HUDEP-2 (cell line): Measurements from ENCODE around the gene NVL.

ENCODE experiments used
- DNase-seq, 76 experiments: peaks; one replicate each; lab custom pipeline; 2025; ENCODE audit not compliant: unreplicated experiment in 76 of 76; lab: John Stamatoyannopoulos, UW

NVL gene

GRCh38 chr1:224289396-224289795 is 40.6 kb downstream of the NVL start:
- DNase-seq, result no peak

- DNase-seq, result no peak
These were observed 42.3 kb downstream of the NVL start for GRCh38 chr1:224287714-224288113.

- DNase-seq, result no peak
These were observed 47.8 kb downstream of the NVL start for GRCh38 chr1:224282140-224282539.

- no peak for DNase-seq
These were observed 53.0 kb downstream of the NVL start for GRCh38 chr1:224276771-224277487.

GRCh38 chr1:224274970-224275626 is 54.9 kb downstream of the NVL start:
- no peak for DNase-seq

- no peak for DNase-seq
These were observed 56.3 kb downstream of the NVL start for GRCh38 chr1:224273641-224274040.

DNA sequence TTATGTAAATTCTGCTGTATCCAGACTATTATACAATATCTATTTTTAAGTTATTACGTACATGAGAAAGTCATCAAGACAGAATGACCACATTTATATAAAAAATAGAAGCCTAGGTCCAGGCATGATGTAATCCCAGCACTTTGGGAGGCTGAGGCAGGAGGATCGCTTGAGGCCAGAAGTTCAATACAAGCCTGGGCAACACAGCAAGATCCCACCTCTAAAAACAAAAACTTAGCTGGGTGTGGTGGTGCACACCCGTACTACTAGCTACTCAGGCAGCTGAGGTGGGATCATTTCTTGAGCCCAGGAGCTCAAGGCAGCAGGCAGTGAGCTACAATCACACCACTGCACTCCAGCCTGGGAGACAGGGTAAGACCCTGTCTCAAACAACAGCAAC is 58.9 kb downstream of the NVL start:
- no peak for DNase-seq

DNA sequence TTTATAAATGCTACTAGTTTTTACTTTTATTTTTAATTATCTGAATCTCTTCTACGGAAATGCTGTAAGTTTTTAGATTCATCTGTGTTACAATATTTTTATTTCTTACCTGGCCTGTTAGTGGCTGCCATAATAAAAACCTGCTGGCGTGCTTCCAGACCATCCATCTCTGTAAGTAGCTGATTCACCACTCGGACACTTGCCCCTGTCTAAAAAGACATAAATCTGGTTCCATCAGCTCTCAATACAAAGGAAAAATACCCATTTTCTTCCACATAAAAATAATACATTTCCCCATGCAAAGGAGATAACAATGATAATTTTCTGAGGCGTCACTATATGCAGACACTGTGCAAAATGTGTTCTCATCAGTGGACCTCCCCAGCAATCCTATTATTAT is 62.0 kb downstream of the NVL start:
- no peak for DNase-seq

GRCh38 chr1:224266915-224267856 is 62.8 kb downstream of the NVL start:
- no peak for DNase-seq

DNA sequence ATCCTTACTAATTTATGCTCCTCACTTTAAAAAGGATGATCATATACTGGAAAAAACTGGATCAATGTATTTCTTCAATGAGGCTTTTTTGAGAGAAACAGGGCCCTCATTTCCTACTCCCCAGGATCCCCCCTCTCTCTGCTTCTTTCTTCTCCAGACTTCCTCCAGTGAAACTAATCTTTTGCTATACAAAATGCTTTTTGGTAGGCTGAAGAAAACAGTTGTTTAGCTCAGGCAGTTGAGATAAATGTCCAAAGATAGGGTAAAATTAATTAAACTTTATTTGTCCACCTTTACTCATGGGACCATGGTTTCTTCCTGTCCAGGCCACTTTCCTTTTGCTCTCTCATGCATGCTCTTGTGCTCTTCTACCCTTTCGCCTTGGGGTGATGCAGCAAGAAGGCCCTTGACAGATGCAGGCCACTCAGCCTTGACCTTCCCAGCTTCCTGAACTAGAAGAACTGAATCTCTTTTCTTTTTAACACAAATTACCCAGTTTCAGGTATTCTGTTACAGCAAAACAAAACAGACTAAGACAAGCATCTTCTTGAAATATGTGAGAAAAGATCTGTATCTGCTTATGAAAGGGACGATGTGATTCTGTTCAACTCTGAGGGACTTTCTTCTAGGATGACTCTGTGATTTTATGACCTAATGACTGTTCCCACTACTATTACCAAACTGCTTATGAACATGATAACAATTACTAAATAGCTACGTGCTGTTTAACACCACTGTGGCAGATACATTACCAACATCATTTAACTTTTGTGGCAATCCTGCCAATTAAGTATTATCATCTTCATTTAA is 63.7 kb downstream of the NVL start:
- no peak for DNase-seq

DNA sequence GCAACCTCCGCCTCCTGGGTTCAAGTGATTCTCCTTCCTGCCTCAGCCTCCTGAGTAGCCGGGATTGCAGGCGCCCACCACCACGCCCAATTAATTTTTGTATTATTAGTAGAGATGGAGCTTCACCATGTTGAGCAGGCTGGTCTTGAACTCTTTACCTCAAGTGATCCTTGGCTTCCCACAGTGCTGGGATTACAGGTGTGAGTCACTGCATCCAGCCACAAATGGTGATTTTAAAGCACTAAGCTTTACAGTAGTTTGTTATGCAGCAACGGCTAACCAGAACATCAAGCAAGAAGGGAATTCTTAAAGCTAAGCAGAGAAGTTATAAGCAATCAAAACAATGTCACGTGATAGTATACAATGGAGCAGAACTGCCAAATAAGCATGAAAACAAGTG is 65.7 kb downstream of the NVL start:
- no peak for DNase-seq

DNA sequence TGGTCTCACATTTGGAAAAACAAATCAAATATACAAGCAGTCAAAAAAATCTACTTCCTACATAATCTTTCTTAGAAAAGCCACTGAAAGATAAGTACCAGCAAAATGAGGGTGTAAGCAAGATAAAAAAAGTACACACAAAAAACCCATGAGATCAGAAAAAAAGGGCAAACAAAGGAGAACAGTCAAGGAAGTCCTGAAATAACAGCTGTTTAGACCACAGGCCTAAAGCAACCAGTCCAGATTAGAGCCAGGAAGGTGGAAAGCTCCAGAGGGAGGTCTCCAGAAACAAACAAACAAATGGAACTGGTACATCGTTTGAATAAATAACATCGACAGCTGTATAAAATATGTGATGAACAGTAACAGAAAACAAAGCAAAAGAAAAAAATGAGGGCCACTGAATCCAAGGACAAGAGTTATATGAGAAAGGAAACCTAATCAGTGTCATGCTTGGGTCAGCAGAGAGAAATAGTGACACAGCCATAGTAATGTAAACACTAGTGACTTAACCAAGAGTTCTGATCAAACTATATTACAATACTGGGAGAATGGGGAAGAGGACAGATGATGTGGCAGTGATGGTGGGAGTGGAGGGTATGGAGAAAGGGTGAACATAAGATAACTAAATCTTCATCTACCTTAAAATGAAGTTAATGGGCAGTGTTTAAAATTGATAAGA is 67.5 kb downstream of the NVL start:
- DNase-seq, result peak in 7 of 76 experiments; percentile 4 to 22 (median 10)

- no peak for DNase-seq
These were observed 70.0 kb downstream of the NVL start for GRCh38 chr1:224259986-224260385.

DNA sequence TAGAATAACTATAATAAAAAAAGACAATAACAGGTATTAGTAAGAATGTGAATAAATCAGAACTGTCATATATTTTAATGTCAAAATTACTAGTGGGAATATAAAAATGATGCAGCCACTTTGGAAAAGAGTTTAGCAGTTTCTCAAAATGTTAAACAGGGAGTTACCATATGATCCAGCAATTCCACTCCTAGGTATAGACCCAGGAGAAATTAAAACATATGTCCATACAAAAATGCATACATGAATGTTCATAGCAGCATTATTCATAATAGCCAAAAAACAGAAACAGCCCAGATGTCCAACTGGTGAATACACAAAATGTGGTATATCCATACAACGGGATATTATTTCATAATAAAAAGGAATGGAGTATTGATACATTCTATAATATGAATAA is 71.6 kb downstream of the NVL start:
- DNase-seq, result no peak

GRCh38 chr1:224256640-224257039 is 73.3 kb downstream of the NVL start:
- no peak for DNase-seq

GRCh38 chr1:224253721-224254120 is 76.3 kb downstream of the NVL start:
- DNase-seq, result no peak

DNA sequence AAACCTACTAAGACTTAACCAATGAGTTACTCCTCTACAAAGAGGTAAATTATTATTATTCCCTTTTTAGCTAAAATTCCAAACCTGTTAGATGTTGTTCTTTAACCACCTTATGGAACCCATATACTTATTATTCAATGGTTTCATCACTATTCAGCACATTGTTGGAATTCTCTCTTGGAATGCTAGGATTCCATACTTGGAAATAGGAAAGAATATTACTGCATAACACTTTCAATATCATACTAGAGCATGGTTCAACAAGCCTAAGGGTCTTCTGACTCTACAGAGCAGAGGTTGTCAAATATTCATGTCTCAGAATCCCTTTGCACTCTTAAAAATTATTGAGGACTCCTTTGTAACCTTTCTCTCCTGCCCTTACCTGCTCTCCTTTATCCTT is 77.5 kb downstream of the NVL start:
- DNase-seq, result no peak

GRCh38 chr1:224251741-224252146 is 78.2 kb downstream of the NVL start:
- no peak for DNase-seq

DNA sequence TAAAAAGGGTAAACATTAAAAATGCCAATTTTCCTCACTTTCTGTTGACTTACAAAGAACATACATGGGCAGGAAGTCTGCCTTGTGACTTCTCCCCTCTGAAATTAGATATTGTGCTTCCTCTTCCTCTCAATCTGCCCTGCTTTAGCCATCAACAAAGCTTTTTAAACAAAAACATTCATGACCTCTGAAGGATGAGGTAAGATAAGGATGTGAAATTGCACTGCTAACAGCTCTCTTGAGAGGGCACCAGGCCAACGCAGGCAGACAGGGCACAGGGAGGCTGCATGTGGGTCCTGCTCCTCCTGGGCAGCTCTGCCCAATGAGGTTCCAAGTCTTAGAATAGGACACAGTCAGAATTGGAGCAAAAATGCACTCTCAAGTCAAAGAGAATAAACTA is 84.8 kb downstream of the NVL start:
- peak in 6 of 76 experiments; percentile 2 to 14 (median 8) for DNase-seq

- DNase-seq, result no peak
These were observed 91.2 kb downstream of the NVL start for GRCh38 chr1:224238756-224239155.
